ENCODE measurements around the gene TRIP13.

DNA sequence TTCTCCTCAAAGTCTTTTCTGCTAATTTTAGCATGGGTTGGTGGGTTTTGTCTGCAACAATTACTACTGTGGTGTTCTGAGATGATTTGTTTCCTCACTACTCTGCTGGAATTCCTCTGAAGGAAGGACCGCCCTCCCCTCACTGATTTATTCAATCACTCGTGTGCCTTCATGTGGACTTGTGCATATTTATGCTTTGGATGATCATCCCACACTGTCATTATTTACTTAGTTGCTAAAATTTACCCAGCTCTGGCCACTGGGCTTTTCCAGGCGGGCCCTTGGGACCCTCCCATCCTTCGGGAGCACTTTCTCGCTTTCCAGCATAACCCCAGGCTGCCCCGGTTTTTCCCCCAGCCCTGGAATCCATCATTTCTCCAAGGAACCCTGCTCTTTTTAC is 74.3 kb downstream of the TRIP13 start:
- TF ChIP-seq, protein P1, sequence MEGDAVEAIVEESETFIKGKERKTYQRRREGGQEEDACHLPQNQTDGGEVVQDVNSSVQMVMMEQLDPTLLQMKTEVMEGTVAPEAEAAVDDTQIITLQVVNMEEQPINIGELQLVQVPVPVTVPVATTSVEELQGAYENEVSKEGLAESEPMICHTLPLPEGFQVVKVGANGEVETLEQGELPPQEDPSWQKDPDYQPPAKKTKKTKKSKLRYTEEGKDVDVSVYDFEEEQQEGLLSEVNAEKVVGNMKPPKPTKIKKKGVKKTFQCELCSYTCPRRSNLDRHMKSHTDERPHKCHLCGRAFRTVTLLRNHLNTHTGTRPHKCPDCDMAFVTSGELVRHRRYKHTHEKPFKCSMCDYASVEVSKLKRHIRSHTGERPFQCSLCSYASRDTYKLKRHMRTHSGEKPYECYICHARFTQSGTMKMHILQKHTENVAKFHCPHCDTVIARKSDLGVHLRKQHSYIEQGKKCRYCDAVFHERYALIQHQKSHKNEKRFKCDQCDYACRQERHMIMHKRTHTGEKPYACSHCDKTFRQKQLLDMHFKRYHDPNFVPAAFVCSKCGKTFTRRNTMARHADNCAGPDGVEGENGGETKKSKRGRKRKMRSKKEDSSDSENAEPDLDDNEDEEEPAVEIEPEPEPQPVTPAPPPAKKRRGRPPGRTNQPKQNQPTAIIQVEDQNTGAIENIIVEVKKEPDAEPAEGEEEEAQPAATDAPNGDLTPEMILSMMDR (IDR thresholded peaks at IDR 0.05; ENCODE audit: poor library complexity), result no peak
- TF ChIP-seq EZH2 (IDR thresholded peaks at IDR 0.05; ENCODE audit: borderline replicate concordance), result no peak
